H1 (cell line): ENCODE measurements around the gene ADGRV1. TPM values are rescaled to one million over a fixed set of nuclear protein-coding genes. Genes with fewer than 3 reads are reported as not detected.

Source experiments
- CTCF ChIA-PET: fragments of 300-600 bp; sonication (Branson Sonifier 250); formaldehyde crosslinking; loops from one replicate; lab custom pipeline; 2021; ENCODE audit not compliant: partially characterized antibody; lab: Charles Lee
- POLR2A ChIA-PET: fragments of 300-600 bp; sonication (Branson Sonifier 250); formaldehyde crosslinking; loops from one replicate; lab custom pipeline; 2021; ENCODE audit warnings: inconsistent platforms; ENCODE audit not compliant: partially characterized antibody; lab: Charles Lee
- DNase-seq, 2 experiments: peaks; one replicate each; pipeline versions ENCODE4 v3.0.0 to v3.0.0-alpha.2; 2010 to 2022; ENCODE audit warnings: low spot score in 2 of 2, low read depth in 1 of 2, mixed read lengths in 1 of 2
- FAIRE-seq: peaks from 2 replicates; lab custom pipeline; 2011; peaks lifted over from hg19 to GRCh38; lab: Jason Lieb, UNC
- H2AFZ ChIP-seq: 2 replicates; pipeline ENCODE4 v1.8.1; 2012; ENCODE audit warnings: low read length, inconsistent platforms
- H2AK5ac ChIP-seq: 2 replicates; pipeline ENCODE4 v1.6.1; 2013; ENCODE audit warnings: low read depth, low read length
- H2BK120ac ChIP-seq: replicated peaks from 2 replicates; pipeline ENCODE3; 2013; ENCODE audit warnings: low read depth, low read length, inconsistent platforms
- H2BK12ac ChIP-seq: 2 replicates; pipeline ENCODE4 v1.6.1; 2013; ENCODE audit warnings: low read depth, low read length
- H2BK15ac ChIP-seq: 2 replicates; pipeline ENCODE4 v1.6.1; 2013; ENCODE audit warnings: low read length
- H2BK20ac ChIP-seq: 2 replicates; pipeline ENCODE4 v1.6.1; 2013; ENCODE audit warnings: low read length
- H2BK5ac ChIP-seq: 2 replicates; pipeline ENCODE4 v1.6.1; 2013; ENCODE audit warnings: low read depth, low read length
- H3K14ac ChIP-seq: 2 replicates; pipeline ENCODE4 v1.6.1; 2013; ENCODE audit warnings: inconsistent platforms; ENCODE audit not compliant: insufficient read length
- H3K18ac ChIP-seq: 2 replicates; pipeline ENCODE4 v1.6.1; 2013; ENCODE audit warnings: low read length; ENCODE audit errors: extremely low read depth
- H3K23ac ChIP-seq: 2 replicates; pipeline ENCODE4 v1.6.1; 2013; ENCODE audit warnings: inconsistent platforms; ENCODE audit not compliant: insufficient read length
- H3K23me2 ChIP-seq: 2 replicates; pipeline ENCODE4 v1.6.1; 2013; ENCODE audit warnings: low read depth, low read length
- H3K27ac ChIP-seq: 2 replicates; pipeline ENCODE4 v1.6.1; 2011; ENCODE audit warnings: low read depth, low read length, inconsistent platforms
- H3K27me3 ChIP-seq, 4 experiments: replicated peaks in 1 of 4; 1 replicate in 1 of 4; 2 replicates in 3 of 4; pipeline versions ENCODE4 v1.6.1 to v1.8.1; 2011 to 2013; ENCODE audit warnings: low read length in 3 of 4, mild to moderate bottlenecking in 3 of 4, inconsistent platforms in 2 of 4, mixed read lengths in 2 of 4, moderate library complexity in 1 of 4; ENCODE audit not compliant: control insufficient read depth in 3 of 4, insufficient read depth in 3 of 4; ENCODE audit errors: extremely low read depth in 1 of 4
- H3K36me3 ChIP-seq, 4 experiments: 2 replicates each; pipeline versions ENCODE4 v1.6.1 to v1.8.1; 2011 to 2013; ENCODE audit warnings: mild to moderate bottlenecking in 4 of 4, low read length in 3 of 4, moderate library complexity in 2 of 4, control low read depth in 1 of 4, inconsistent platforms in 1 of 4; ENCODE audit not compliant: insufficient read depth in 4 of 4, control insufficient read depth in 2 of 4
- H3K4ac ChIP-seq: replicated peaks from 2 replicates; pipeline ENCODE3; 2013; ENCODE audit warnings: low read length, low read depth, mixed read lengths, inconsistent platforms; ENCODE audit not compliant: insufficient read length
- H3K4me1 ChIP-seq, 4 experiments: replicated peaks in 1 of 4; 1 replicate in 1 of 4; 2 replicates in 3 of 4; pipeline versions ENCODE4 v1.6.1 to v1.8.1; 2011 to 2013; ENCODE audit warnings: low read length in 3 of 4, inconsistent platforms in 2 of 4, mixed read lengths in 1 of 4; ENCODE audit not compliant: insufficient read depth in 4 of 4, control insufficient read depth in 3 of 4
- H3K4me2 ChIP-seq, 2 experiments: 2 replicates each; pipeline versions ENCODE4 v1.6.1 to v1.8.1; 2011 to 2013; ENCODE audit warnings: low read depth in 2 of 2, low read length in 2 of 2, control low read depth in 1 of 2, inconsistent platforms in 1 of 2, mild to moderate bottlenecking in 1 of 2; ENCODE audit not compliant: insufficient read depth in 1 of 2
- H3K4me3 ChIP-seq, 4 experiments: fragments of 200-600, 300-600 bp in 1 of 4; sonication (generic), shearing (Covaris generic), sonication (Bioruptor Twin) in 1 of 4; 2 replicates each; pipeline versions ENCODE4 v1.5.1 to v1.8.1; 2011 to 2016; ENCODE audit warnings: low read length in 4 of 4, low read depth in 3 of 4, control low read depth in 2 of 4, inconsistent platforms in 2 of 4, mild to moderate bottlenecking in 2 of 4, mixed read lengths in 1 of 4, moderate library complexity in 1 of 4; ENCODE audit not compliant: insufficient read depth in 2 of 4; ENCODE audit errors: extremely low read depth in 1 of 4
- H3K56ac ChIP-seq: replicated peaks from 2 replicates; pipeline ENCODE3; 2013; ENCODE audit warnings: low read depth, mild to moderate bottlenecking, mixed read lengths, low read length, inconsistent platforms; ENCODE audit not compliant: insufficient read length
- H3K79me1 ChIP-seq: 2 replicates; pipeline ENCODE4 v1.6.1; 2013; ENCODE audit warnings: low read depth, low read length, control low read depth
- H3K79me2 ChIP-seq, 2 experiments: 2 replicates each; pipeline versions ENCODE4 v1.6.1 to v1.8.1; 2012 to 2013; ENCODE audit warnings: low read length in 2 of 2, mild to moderate bottlenecking in 2 of 2, inconsistent platforms in 1 of 2; ENCODE audit not compliant: insufficient read depth in 2 of 2, control insufficient read depth in 1 of 2
- H3K9ac ChIP-seq, 4 experiments: replicated peaks in 1 of 4; 1 replicate in 1 of 4; 2 replicates in 3 of 4; pipeline versions ENCODE4 v1.6.1 to v1.8.1; 2011 to 2013; ENCODE audit warnings: low read depth in 3 of 4, low read length in 3 of 4, control low read depth in 2 of 4, mild to moderate bottlenecking in 2 of 4, moderate library complexity in 2 of 4, inconsistent platforms in 1 of 4; ENCODE audit errors: extremely low read depth in 1 of 4
- H3K9me3 ChIP-seq, 2 experiments: 2 replicates each; pipeline versions ENCODE4 v1.6.1 to v1.8.1; 2012 to 2013; ENCODE audit warnings: mild to moderate bottlenecking in 2 of 2, moderate library complexity in 2 of 2, control low read depth in 1 of 2, inconsistent platforms in 1 of 2, low read depth in 1 of 2, low read length in 1 of 2, mixed read lengths in 1 of 2; ENCODE audit not compliant: insufficient read depth in 2 of 2
- H4K20me1 ChIP-seq, 2 experiments: replicated peaks in 1 of 2; 2 replicates each; pipeline versions ENCODE3 to v1.8.1; 2011 to 2013; ENCODE audit warnings: inconsistent platforms in 2 of 2, low read length in 2 of 2, mild to moderate bottlenecking in 1 of 2; ENCODE audit not compliant: insufficient read depth in 2 of 2, control insufficient read depth in 1 of 2
- H4K5ac ChIP-seq: 2 replicates; pipeline ENCODE4 v1.6.1; 2013; ENCODE audit warnings: low read length, low read depth, mixed read lengths, inconsistent platforms; ENCODE audit not compliant: insufficient read length
- H4K8ac ChIP-seq: 2 replicates; pipeline ENCODE4 v1.8.0; 2013; ENCODE audit warnings: mild to moderate bottlenecking, moderate library complexity, low read length, inconsistent platforms; ENCODE audit not compliant: insufficient read depth; ENCODE audit errors: extremely low read depth
- H4K91ac ChIP-seq: replicated peaks from 2 replicates; pipeline ENCODE3; 2013; ENCODE audit warnings: low read length, mixed read lengths, inconsistent platforms; ENCODE audit not compliant: insufficient read length
- CREB1 ChIP-seq: IDR thresholded peaks from 2 replicates; pipeline ENCODE4 v1.6.1; 2012; ENCODE audit warnings: inconsistent platforms
- TAF7 ChIP-seq: optimal IDR thresholded peaks from 2 replicates; pipeline ENCODE3; 2011; ENCODE audit warnings: low read depth, mild to moderate bottlenecking, inconsistent platforms, low read length, moderate library complexity, borderline replicate concordance
- WGBS, 2 experiments: shearing (Covaris generic) in 1 of 2; methylation state at CpG; one replicate each; pipeline versions ENCODE4 v1.1.6 to v1.1.7; 2013 to 2015; ENCODE audit warnings: low lambda C conversion rate in 2 of 2, mixed read lengths in 2 of 2, inconsistent platforms in 1 of 2, low coverage in 1 of 2, missing lambda C conversion rate in 1 of 2; ENCODE audit not compliant: insufficient replicate concordance in 2 of 2, insufficient coverage in 1 of 2, insufficient read length in 1 of 2; ENCODE audit errors: extremely low coverage in 1 of 2, missing lambda C conversion rate in 1 of 2; 5-methylcytosine and 5-hydroxymethylcytosine counted together
- polyA plus RNA-seq, 7 experiments: library from polyadenylated mRNA; depleted of rRNA in 3 of 7; stranded (reverse) in 5 of 7; unstranded in 2 of 7; fragments of >200 nt in 5 of 7; fragments of 200-250 nt in 2 of 7; gene quantifications; 1 replicate in 5 of 7; 2 replicates in 1 of 7; 4 replicates in 1 of 7; pipeline versions ENCODE4 v1.2.1 to v1.2.3, GENCODE V29; 2011 to 2013; ENCODE audit warnings: missing spikeins in 2 of 7, mixed read lengths in 2 of 7
- total RNA-seq: library from RNA; stranded (reverse); fragmentation: NEBNext Ultra II Directional; extraction: Animal tissue kit (Norgen Biotek cat#: 25700); gene quantifications from 2 replicates; pipeline ENCODE4 v1.2.1, GENCODE V29; 2021

The ADGRV1 gene
- total and polyA plus RNA-seq, 2 of the 8 experiments (the other 6 are each of a cell fraction or from before 2014, with no cell fraction given) = 53.1 to 62.2 TPM

DNA sequence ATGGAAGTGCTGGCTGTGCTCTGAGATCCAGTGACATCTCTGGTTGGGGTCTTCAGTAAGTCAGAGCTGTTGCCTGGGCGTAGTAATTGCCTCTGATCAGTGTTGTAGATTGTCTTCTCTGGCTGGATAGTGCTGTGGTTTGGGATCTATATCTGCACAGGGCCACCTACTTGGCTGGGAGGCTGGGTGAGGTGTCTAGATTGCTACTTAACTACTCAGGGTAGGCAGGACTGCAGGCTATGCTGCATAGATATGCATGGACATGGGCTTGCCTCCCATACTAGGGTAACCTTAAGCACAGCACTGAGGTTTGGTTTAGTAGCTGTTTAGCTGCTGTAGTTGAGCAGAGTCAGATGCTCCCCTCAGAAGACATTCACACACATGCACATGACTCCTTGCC is 181.0 kb downstream of the ADGRV1 start:
- Histone ChIP-seq H3K18ac (no peak overlapping the region), H3K14ac (no peak overlapping the region), H3K9me3 (no peaks in the 10 kb centered on the region), H2BK12ac (no peak overlapping the region), H4K8ac (no peak overlapping the region), H3K36me3 (peaks cover 0 to 19% (median 3%) of the 10 kb centered on the region in 4 experiments; a peak in 2 of 8 replicates), H4K20me1 (peaks cover 0 to 2% of the 10 kb centered on the region in 2 experiments), H3K4me2 (no peak overlapping the region), H2AK5ac (no peak overlapping the region), H3K56ac (no peak overlapping the region), H3K79me2 (peaks cover 0 to 3% of the 10 kb centered on the region in 2 experiments; a peak in 2 of 4 replicates), H4K5ac (no peak overlapping the region), H4K91ac (no peak overlapping the region), H3K79me1 (no peaks in the 10 kb centered on the region; the same call in 1 of the 2 replicates), H3K4me3 (no peak overlapping the region), H3K4me1 (no peaks in the 10 kb centered on the region; a peak in 1 of 7 replicates), H2BK20ac (no peak overlapping the region), H3K4ac (no peak overlapping the region), H3K27me3 (no peaks in the 10 kb centered on the region), H3K23me2 (no peaks in the 10 kb centered on the region), H3K23ac (no peak overlapping the region), H2BK120ac (no peak overlapping the region), H3K9ac (no peak overlapping the region), H2BK5ac (no peak overlapping the region), H2AFZ (no peak overlapping the region), H3K27ac (no peak overlapping the region; the same call in 1 of the 2 replicates), H2BK15ac (no peak overlapping the region)
- WGBS, 2 experiments = 80% methylated on average over 1 of the region's 1 CpG; no CpG with 5 or more reads in 1 of the 2 experiments
- CTCF ChIA-PET = interaction anchor here (0.6 to 2.1 kb wide), 6 partner anchors 10 to 1797 kb away, joined by 3 to 6 read pairs (median 5); no protein-coding TSS in a partner anchor
- DNase-seq = no peak
- TF ChIP-seq TAF7 (no peak), CREB1 (no peak)
- no peak for FAIRE-seq
- POLR2A ChIA-PET = no interaction called here
